OCI-LY7 (cell line): ENCODE results near the gene ZFP36.

Experiments
- EZH2phosphoT487 ChIP-seq: fragments of 200-600 bp; sonication (generic); IDR thresholded peaks from 2 replicates; pipeline ENCODE4 v1.6.1; 2018; ENCODE audit warnings: low read depth, borderline replicate concordance, mild to moderate bottlenecking, mixed run types, antibody characterized with exemption, low read length, moderate library complexity, mixed read lengths
- TF ChIP-seq, protein P1 (sequence below): fragments of 200-600 bp; sonication (generic); conservative IDR thresholded peaks from 2 replicates; pipeline ENCODE4 v1.5.1; 2014; ENCODE audit warnings: mild to moderate bottlenecking, antibody characterized with exemption, low read length, moderate library complexity, mixed read lengths

DNA sequence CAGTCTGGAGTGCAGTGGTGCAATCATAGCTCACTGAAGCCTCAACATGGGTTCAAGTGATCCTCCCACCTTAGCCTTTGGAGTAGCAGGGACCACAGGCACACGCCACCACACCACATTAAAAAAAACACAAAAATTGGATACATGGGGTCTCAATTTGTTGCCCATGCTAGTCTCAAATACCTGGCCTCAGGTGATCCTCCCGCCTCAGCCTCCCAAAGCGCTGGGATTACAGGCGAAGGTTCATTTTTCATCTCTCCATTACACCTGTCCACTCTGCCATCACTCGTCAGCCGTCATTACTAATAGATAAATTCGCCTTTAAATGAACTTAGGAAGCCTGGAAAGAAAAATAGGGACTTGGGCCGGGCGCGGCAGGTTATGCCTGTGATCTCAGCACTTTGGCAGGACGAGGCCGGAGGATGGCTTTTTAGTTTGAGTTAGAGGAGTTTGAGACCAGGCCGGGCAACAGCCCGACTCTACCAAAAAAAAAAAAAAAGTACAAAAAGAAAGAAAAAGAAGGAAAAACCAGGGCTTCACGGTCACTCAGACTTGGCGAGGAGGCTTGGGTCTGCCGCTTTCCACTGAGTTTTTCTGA lies 38.0 kb downstream of the ZFP36 start:
- TF ChIP-seq, protein P1, sequence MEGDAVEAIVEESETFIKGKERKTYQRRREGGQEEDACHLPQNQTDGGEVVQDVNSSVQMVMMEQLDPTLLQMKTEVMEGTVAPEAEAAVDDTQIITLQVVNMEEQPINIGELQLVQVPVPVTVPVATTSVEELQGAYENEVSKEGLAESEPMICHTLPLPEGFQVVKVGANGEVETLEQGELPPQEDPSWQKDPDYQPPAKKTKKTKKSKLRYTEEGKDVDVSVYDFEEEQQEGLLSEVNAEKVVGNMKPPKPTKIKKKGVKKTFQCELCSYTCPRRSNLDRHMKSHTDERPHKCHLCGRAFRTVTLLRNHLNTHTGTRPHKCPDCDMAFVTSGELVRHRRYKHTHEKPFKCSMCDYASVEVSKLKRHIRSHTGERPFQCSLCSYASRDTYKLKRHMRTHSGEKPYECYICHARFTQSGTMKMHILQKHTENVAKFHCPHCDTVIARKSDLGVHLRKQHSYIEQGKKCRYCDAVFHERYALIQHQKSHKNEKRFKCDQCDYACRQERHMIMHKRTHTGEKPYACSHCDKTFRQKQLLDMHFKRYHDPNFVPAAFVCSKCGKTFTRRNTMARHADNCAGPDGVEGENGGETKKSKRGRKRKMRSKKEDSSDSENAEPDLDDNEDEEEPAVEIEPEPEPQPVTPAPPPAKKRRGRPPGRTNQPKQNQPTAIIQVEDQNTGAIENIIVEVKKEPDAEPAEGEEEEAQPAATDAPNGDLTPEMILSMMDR, result no peak
- no peak for TF ChIP-seq EZH2phosphoT487
